ENCODE measurements around the gene OR13C2. TPM values are rescaled to one million over a fixed set of nuclear protein-coding genes. Genes with fewer than 3 reads are reported as not detected.
A peak's percentile ranks its signal among the peaks of the same experiment; 100 is the strongest.
"Not testable (repeated sequence)": the region's sequence is repeated elsewhere in the genome, so short reads cannot be mapped to it uniquely, and the experiment has no call there.

The OR13C2 gene
- not detected for total RNA-seq

- DNase-seq = not testable (repeated sequence)
Measured at GRCh38 chr9:104605527-104605926, at the start of gene OR13C2. Gene OR13C2 (minus strand): TSS chr9:104605627. CDS start chr9:104605627, 0 bp downstream.

GRCh38 chr9:104635456-104635855 is 30.0 kb upstream of the OR13C2 start:
- DNase-seq = no peak

GRCh38 chr9:104633976-104634520 is 28.6 kb upstream of the OR13C2 start:
- DNase-seq = no peak

- DNase-seq = not testable (repeated sequence)
Measured at GRCh38 chr9:104625964-104626363, 20.5 kb upstream of the OR13C2 start.

GRCh38 chr9:104618104-104618503 is 12.7 kb upstream of the OR13C2 start, which contains the start of gene OR13C9:
Gene OR13C9 (minus strand): TSS chr9:104618204. CDS start chr9:104618204, 0 bp downstream.
- no peak for DNase-seq

GRCh38 chr9:104617418-104617817 is 12.0 kb upstream of the OR13C2 start:
- DNase-seq = no peak

- no peak for DNase-seq
Measured at GRCh38 chr9:104611213-104611612, 5.8 kb upstream of the OR13C2 start.

- DNase-seq = no peak
Measured at GRCh38 chr9:104608336-104608735, 2.9 kb upstream of the OR13C2 start.

- DNase-seq = no peak
Measured at GRCh38 chr9:104606152-104606551, 725 bp upstream of the OR13C2 start.

- DNase-seq = no peak
Measured at GRCh38 chr9:104604801-104605200, 626 bp downstream of the OR13C2 start.

- not testable (repeated sequence) for DNase-seq
Measured at GRCh38 chr9:104599313-104599712, 6.1 kb downstream of the OR13C2 start, which contains the start of gene OR13C5. Gene OR13C5 (minus strand): TSS chr9:104599413. CDS start chr9:104599413, 0 bp downstream.

- not testable (repeated sequence) for DNase-seq
Measured at GRCh38 chr9:104598749-104599148, 6.7 kb downstream of the OR13C2 start.

GRCh38 chr9:104589626-104590025 is 15.8 kb downstream of the OR13C2 start:
- DNase-seq = no peak

- peak; percentile 51 for DNase-seq
Measured at GRCh38 chr9:104586496-104587180, 18.8 kb downstream of the OR13C2 start.

- no peak for DNase-seq
Measured at GRCh38 chr9:104580562-104580961, 24.9 kb downstream of the OR13C2 start.

GRCh38 chr9:104577263-104577662 is 28.2 kb downstream of the OR13C2 start:
- no peak for DNase-seq

- no peak for DNase-seq
Measured at GRCh38 chr9:104575456-104575855, 30.0 kb downstream of the OR13C2 start.

- DNase-seq = no peak
Measured at GRCh38 chr9:104572612-104573011, 32.8 kb downstream of the OR13C2 start.

GRCh38 chr9:104568868-104569267 is 36.6 kb downstream of the OR13C2 start, which contains the start of gene OR13C8:
Gene OR13C8 (plus strand): TSS chr9:104569168. CDS start chr9:104569168, 0 bp downstream.
- DNase-seq = no peak

- no peak for DNase-seq
Measured at GRCh38 chr9:104564358-104564757, 41.1 kb downstream of the OR13C2 start.

- no peak for DNase-seq
Measured at GRCh38 chr9:104556830-104557634, 48.4 kb downstream of the OR13C2 start.

GRCh38 chr9:104555521-104555920 is 49.9 kb downstream of the OR13C2 start:
- DNase-seq = no peak

Measured in tongue (tissue), 2 donors.